Left lung (tissue), 10 donors: ENCODE data around the gene TBX2. TPM values are rescaled to one million over a fixed set of nuclear protein-coding genes. Genes with fewer than 3 reads are reported as not detected.
"Not testable (repeated sequence)": the region's sequence is repeated elsewhere in the genome, so short reads cannot be mapped to it uniquely, and the experiment has no call there.

ENCODE experiments used
- ATAC-seq: fragments of 200-7000 bp; cut with Tn5 transposase; one replicate; pipeline ENCODE4 v1.9.1; 2020; ENCODE audit warnings: moderate library complexity
- DNase-seq, 4 donors: peaks; one replicate each; pipeline ENCODE4 v3.0.0-alpha.2; 2013 to 2020
- H3K27ac ChIP-seq, 2 donors: fragments of 200-600 bp; sonication (generic) in 1 of 2; one replicate each; pipeline versions ENCODE4 v1.5.0 to v1.8.0; 2020 to 2021
- H3K27me3 ChIP-seq, 2 donors: fragments of 200-600 bp; sonication (generic) in 1 of 2; one replicate each; pipeline versions ENCODE4 v1.5.0 to v1.8.0; 2020 to 2021
- H3K36me3 ChIP-seq, 2 donors: fragments of 200-600 bp; sonication (generic) in 1 of 2; one replicate each; pipeline versions ENCODE4 v1.5.0 to v1.8.0; 2020 to 2021
- H3K4me1 ChIP-seq, 2 donors: fragments of 200-600 bp; one replicate each; pipeline ENCODE4 v1.8.0; 2021
- H3K4me3 ChIP-seq, 2 donors: fragments of 200-600 bp; sonication (generic) in 1 of 2; one replicate each; pipeline versions ENCODE4 v1.5.0 to v1.8.0; 2020 to 2021; ENCODE audit warnings: mild to moderate bottlenecking in 1 of 2
- H3K9me3 ChIP-seq, 2 donors: fragments of 200-600 bp; sonication (generic) in 1 of 2; one replicate each; pipeline versions ENCODE4 v1.5.0 to v1.8.0; 2020 to 2021
- intact Hi-C, 2 donors: fragments of 100-400 bp; cut with DNase I; formaldehyde crosslinking; loops; one replicate each; pipeline versions ENCODE4 v1.11.2 to v1.14.2; 2022
- polyA plus RNA-seq, 6 donors: library from polyadenylated mRNA; unstranded; fragments of 120-200 nt; gene quantifications; one replicate each; pipeline ENCODE4 v1.2.1, GENCODE V29; 2013; ENCODE audit not compliant: insufficient read length in 6 of 6
- total RNA-seq, 2 donors: library from RNA; stranded (reverse); fragmentation: NEBNext Ultra II Directional; extraction: Animal tissue kit (Norgen Biotek cat#: 25700); gene quantifications; one replicate each; pipeline ENCODE4 v1.2.1, GENCODE V29; 2021
- TF ChIP-seq, protein P1 (sequence below), 2 donors: fragments of 200-600 bp; sonication (generic) in 1 of 2; IDR thresholded peaks; one replicate each; pipeline versions ENCODE4 v1.5.0 to v1.8.0; 2021; ENCODE audit warnings: antibody characterized with exemption in 2 of 2
- donor health status: DM: no; HTN: yes; CAD: no.
- donor health status: DM: no; HTN: no; CAD: no.

The TBX2 gene
- total and polyA plus RNA-seq, 8 donors = 104 to 258 (median 166) TPM

GRCh38 chr17:61425682-61426481, 26.2 kb downstream of the TBX2 start:
- TF ChIP-seq, protein P1, sequence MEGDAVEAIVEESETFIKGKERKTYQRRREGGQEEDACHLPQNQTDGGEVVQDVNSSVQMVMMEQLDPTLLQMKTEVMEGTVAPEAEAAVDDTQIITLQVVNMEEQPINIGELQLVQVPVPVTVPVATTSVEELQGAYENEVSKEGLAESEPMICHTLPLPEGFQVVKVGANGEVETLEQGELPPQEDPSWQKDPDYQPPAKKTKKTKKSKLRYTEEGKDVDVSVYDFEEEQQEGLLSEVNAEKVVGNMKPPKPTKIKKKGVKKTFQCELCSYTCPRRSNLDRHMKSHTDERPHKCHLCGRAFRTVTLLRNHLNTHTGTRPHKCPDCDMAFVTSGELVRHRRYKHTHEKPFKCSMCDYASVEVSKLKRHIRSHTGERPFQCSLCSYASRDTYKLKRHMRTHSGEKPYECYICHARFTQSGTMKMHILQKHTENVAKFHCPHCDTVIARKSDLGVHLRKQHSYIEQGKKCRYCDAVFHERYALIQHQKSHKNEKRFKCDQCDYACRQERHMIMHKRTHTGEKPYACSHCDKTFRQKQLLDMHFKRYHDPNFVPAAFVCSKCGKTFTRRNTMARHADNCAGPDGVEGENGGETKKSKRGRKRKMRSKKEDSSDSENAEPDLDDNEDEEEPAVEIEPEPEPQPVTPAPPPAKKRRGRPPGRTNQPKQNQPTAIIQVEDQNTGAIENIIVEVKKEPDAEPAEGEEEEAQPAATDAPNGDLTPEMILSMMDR (IDR thresholded peaks at IDR 0.05) = no peak
- H3K9me3 ChIP-seq = no peaks in the 10 kb centered on the region
- intact Hi-C loops = no loop called here

DNA sequence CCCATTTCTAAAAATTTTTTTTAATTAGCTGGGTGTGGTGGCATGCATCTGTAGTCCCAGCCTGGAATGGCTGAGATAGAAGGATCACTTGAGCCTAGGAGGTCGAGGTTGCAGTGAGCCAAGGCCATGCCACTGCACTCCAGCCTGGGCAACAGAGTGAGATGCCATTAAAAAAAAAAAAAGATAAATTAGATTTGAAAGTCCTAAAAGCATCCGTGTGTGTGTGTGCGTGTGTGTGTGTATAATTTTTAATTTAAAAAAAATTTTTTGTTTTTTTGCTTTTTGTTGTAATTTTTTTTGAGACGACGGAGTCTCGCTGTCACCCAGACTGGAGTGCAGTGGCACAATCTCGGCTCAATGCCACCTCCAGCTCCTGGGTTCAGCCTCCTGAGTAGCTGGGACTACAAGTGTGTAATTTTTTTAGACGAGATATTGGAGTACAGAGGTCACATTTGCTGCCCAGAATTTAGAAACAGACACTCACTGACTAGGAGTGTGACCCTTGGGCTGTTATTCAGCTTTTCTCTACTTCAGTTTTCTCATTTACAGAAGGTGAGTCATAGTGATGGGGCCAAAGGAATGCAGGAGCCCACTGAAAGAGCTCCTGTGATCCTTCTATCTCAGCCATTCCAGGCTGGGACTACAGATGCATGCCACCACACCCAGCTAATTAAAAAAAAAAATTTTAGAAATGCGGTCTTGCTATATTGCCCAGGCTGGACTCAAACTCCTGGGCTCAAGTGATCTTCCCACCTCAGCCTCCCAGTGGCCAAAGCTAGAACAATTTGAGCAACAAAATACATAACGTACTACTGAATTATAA, 27.1 kb downstream of the TBX2 start:
- Histone ChIP-seq H3K36me3 (no peaks in the 10 kb centered on the region), H3K9me3 (no peaks in the 10 kb centered on the region), H3K4me1 (no peaks in the 10 kb centered on the region), H3K27me3 (peaks cover 0 to 44% of the 10 kb centered on the region in 2 donors), H3K27ac (no peak overlapping the region), H3K4me3 (no peak overlapping the region)
- intact Hi-C loops = no loop called here
- no peak for ATAC-seq
- no peak for DNase-seq
- TF ChIP-seq, protein P1 (IDR thresholded peaks at IDR 0.05) = no peak

More at GRCh38 chr17:61425682-61426481, 26.2 kb downstream of the TBX2 start:
- Histone ChIP-seq H3K27me3 (peaks cover 0 to 52% of the 10 kb centered on the region in 2 donors), H3K4me1 (no peaks in the 10 kb centered on the region), H3K27ac (no peak overlapping the region), H3K36me3 (no peaks in the 10 kb centered on the region), H3K4me3 (no peak overlapping the region)
- ATAC-seq (no peak), DNase-seq (no peak)

- no peak overlapping the region for H3K27ac ChIP-seq
- no peaks in the 10 kb centered on the region for H3K9me3 ChIP-seq
- TF ChIP-seq, protein P1 (IDR thresholded peaks at IDR 0.05) = no peak
- H3K27me3 ChIP-seq = peaks cover 0 to 36% of the 10 kb centered on the region in 2 donors
- DNase-seq (no peak), ATAC-seq (no peak)
- no peaks in the 10 kb centered on the region for H3K36me3 ChIP-seq
- H3K4me3 ChIP-seq = no peak overlapping the region
- H3K4me1 ChIP-seq = no peaks in the 10 kb centered on the region
- intact Hi-C loops = no loop called here
Measured at GRCh38 chr17:61427567-61427966, 27.9 kb downstream of the TBX2 start.

- H3K4me1 ChIP-seq = no peaks in the 10 kb centered on the region
- peaks cover 0 to 20% of the 10 kb centered on the region in 2 donors for H3K27me3 ChIP-seq
- H3K27ac ChIP-seq = no peak overlapping the region
- ATAC-seq = no peak
- intact Hi-C loops = no loop called here
- H3K4me3 ChIP-seq = no peak overlapping the region
- no peak for DNase-seq
- TF ChIP-seq, protein P1 (IDR thresholded peaks at IDR 0.05) = no peak
- H3K36me3 ChIP-seq = no peaks in the 10 kb centered on the region
- H3K9me3 ChIP-seq = no peaks in the 10 kb centered on the region
Measured at GRCh38 chr17:61429274-61429673, 29.6 kb downstream of the TBX2 start.

- H3K27me3 ChIP-seq = peaks cover 0 to 14% of the 10 kb centered on the region in 2 donors
- intact Hi-C loops, H3K4me3 ChIP-seq, DNase-seq, H3K4me1 ChIP-seq, H3K27ac ChIP-seq, ATAC-seq, H3K9me3 ChIP-seq, H3K36me3 ChIP-seq: not testable (repeated sequence)
Measured at GRCh38 chr17:61429831-61430230, 30.2 kb downstream of the TBX2 start.
